Epithelial cell of esophagus (primary cell): Measurements from ENCODE around the gene KRT27.

Source experiments
- DNase-seq: peaks from one replicate; pipeline ENCODE4 v3.0.0; 2010; ENCODE audit warnings: low read depth
- H3K4me3 ChIP-seq: 2 replicates; pipeline ENCODE4 v1.5.1; 2011; ENCODE audit warnings: mild to moderate bottlenecking, low read length, control low read depth
- TF ChIP-seq, protein P1 (sequence below): IDR thresholded peaks from 2 replicates; pipeline ENCODE4 v1.5.1; 2011; ENCODE audit warnings: low read depth, mild to moderate bottlenecking, low read length, control low read depth, inconsistent platforms; ENCODE audit not compliant: insufficient read depth; ENCODE audit errors: missing control alignments

The KRT27 gene

DNA sequence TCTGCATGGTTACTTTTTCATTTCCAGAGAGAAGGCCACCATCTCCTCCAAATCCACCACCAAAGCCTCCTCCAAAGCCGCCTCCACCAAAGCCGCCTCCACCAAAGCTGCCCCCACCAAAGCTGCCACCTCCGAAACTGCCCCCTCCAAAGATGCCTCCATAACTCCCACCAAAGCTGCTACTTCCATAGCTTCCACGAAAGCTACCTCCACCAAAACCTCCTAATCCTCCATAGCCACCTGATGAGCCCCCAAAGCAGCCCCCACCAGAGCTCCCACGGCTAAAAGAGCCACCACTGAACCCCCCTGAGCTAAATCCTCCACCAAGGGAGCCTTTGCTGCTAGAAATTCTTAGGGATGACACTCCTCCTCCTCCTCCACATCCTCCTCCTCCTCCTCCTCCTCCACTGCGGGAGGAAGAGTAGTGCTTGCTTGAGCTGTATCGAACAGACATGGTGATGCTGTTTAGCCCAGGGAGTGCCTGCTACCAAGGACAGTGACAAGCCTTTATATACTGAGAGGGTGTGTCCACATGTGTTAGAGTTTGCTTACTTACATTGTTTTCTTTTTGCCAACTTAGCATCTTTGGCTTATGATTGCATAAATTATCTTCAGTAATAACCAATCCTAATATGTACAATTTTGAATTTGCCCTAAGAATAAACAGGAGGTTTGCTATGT lies 39.9 kb upstream of the KRT27 start, which contains the start of gene KRT10:
KRT10 (minus strand) TSS at position 483 of the 681 bp plus-strand sequence; CDS start at position 454, 29 bp downstream.
- H3K4me3 ChIP-seq: peak within 1 kb of the TSS; percentile 38
- DNase-seq: peak; percentile 13
- TF ChIP-seq, protein P1, sequence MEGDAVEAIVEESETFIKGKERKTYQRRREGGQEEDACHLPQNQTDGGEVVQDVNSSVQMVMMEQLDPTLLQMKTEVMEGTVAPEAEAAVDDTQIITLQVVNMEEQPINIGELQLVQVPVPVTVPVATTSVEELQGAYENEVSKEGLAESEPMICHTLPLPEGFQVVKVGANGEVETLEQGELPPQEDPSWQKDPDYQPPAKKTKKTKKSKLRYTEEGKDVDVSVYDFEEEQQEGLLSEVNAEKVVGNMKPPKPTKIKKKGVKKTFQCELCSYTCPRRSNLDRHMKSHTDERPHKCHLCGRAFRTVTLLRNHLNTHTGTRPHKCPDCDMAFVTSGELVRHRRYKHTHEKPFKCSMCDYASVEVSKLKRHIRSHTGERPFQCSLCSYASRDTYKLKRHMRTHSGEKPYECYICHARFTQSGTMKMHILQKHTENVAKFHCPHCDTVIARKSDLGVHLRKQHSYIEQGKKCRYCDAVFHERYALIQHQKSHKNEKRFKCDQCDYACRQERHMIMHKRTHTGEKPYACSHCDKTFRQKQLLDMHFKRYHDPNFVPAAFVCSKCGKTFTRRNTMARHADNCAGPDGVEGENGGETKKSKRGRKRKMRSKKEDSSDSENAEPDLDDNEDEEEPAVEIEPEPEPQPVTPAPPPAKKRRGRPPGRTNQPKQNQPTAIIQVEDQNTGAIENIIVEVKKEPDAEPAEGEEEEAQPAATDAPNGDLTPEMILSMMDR: no peak

DNA sequence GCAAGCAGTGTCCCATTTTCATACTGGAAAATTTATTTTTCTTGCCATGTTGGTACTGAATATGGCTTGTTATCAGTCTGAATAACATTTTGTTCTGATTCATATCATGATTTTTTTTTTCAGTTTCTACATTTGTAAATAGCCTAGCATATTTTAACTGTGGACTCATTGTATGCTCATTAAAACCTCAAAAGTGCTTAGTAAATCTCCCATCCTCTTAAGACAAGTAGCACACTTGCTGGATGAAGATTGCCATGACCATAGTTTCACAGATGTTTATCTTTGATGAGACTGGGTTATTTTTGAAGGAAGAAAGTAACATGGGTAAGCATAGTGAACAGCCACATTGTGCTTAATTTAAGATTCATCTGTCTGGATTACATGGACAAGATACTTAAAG lies 39.2 kb upstream of the KRT27 start:
- H3K4me3 ChIP-seq: peak overlapping the region; percentile 38
- TF ChIP-seq, protein P1: no peak
- no peak for DNase-seq

DNA sequence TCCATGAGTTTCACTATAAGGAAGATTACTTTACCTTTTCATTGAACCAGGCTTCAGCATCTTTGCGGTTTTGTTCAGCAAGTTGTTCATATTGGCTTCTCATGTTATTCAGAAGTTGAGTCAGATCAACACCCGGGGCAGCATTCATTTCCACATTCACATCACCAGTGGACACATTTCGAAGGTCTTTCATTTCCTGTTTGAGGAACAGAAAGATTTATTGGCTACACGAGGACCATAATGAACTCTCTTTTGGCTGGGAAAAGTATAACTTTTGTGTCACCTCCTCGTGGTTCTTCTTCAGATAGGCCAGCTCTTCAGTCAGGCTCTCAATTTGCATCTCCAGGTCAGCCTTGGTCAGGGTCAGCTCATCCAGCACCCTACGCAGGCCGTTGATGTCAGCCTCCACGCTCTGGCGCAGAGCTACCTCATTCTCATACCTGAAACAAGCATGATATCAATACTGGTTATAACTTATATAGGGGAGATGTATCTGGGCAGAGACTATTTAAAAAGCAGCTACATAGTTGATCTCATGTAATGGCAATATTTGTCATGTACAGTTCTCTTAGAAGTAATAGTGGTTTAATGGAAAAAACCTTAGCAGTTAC lies 38.0 kb upstream of the KRT27 start:
- H3K4me3 ChIP-seq: peak overlapping the region; percentile 81
- TF ChIP-seq, protein P1: no peak
- DNase-seq: no peak

DNA sequence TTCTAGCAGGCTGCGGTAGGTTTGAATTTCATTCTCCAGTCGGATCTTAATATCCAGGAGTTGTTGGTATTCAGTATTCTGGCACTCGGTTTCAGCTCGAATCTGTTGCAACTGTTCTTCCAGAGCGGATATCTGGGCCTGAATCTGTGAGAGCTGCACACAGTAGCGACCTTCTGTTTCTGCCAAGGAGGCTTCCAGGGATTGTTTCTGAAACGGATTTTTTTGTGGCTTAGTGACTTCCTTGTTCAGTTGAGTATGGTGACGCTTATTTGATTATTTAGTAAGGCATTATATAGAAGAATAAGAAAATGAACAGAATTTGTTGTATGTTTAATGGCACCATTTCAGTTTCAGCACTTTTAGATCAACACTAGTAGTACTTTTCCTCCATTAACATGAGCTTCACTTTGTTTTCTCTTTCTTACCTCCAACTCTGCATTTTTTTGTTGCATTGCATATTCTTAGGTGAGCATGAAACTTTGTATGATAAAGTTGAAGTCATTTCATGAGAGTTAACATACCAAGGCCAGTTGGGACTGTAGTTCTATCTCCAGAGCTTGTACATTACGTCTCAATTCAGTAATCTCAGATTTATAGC lies 37.3 kb upstream of the KRT27 start:
- peak overlapping the region; percentile 81 for H3K4me3 ChIP-seq
- TF ChIP-seq, protein P1: no peak
- no peak for DNase-seq

DNA sequence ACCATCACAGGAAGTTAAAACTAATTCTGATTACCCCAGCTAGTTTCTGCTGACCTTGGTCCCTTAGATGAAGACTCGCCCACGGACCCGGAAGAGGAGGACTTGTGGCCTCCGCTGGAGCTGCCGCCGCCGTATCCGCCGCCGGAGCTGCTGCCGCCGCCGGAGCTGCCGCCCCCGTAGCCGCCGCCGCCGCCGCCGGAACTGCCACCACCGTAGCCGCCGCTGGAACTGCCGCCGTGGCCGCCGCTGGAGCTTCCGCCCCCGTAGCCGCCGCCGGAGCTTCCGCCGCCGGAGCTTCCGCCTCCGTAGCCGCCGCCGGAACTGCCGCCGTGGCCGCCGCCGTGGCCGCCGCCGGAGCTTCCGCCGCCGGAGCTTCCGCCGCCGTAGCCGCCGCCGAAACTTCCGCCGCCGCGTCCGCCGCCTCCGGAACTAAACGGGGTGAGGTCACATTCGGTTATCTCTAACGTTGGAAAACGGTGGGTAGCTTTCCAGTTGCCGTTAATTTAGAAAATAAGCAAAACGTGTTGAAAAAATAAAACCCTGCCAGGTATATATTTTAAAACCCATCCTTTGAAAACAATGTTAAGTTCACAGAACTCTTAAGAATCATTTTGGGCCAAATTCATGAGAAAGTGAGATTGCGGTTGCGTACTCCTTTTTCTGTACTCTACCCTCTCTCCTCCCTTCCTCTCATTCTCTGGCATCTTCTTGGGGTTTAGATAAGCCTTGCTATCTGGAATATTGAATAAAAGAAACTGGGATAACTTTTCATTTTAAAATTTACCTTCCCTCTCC lies 36.6 kb upstream of the KRT27 start:
- peak overlapping the region; percentile 81 for H3K4me3 ChIP-seq
- TF ChIP-seq, protein P1: no peak
- peak; percentile 85 for DNase-seq

DNA sequence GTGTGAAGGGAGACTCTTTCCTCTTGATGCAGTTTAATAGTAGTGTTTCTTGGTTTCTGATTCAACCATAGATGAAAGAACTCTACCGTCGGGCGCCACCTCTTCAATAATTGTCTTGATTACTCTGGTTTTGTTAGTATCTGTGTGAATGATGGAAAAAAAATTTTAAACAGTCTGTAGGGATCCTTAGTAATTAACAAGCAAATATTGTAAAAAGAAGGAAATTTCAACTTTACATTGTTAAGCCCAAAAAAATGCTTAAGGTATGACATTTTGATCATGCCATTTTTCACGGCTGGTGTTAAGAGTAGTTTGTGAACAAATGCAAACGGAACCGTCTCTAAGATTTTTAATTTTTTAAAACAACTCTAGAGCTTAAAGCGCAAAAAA lies 36.0 kb upstream of the KRT27 start:
- TF ChIP-seq, protein P1: no peak
- no peak for DNase-seq
- peak overlapping the region; percentile 73 for H3K4me3 ChIP-seq
